Muscle of arm (tissue), 14 donors: ENCODE data around the gene ARSD. TPM values are rescaled to one million over a fixed set of nuclear protein-coding genes. Genes with fewer than 3 reads are reported as not detected.
"Not testable (repeated sequence)": the region's sequence is repeated elsewhere in the genome, so short reads cannot be mapped to it uniquely, and the experiment has no call there.

ENCODE experiments used
- DNase-seq: peaks from one replicate; pipeline ENCODE4 v3.0.0-alpha.2; 2013
- long read RNA-seq, 11 donors: transcript quantifications; one replicate each; lab custom pipeline, GENCODE V29; 2026
- polyA plus RNA-seq, 12 donors: library from polyadenylated mRNA; unstranded; fragments of 120-200 nt; gene quantifications; one replicate each; pipeline ENCODE4 v1.2.1, GENCODE V29; 2013; ENCODE audit not compliant: insufficient read length in 12 of 12

Gene ARSD
- polyA plus RNA-seq, result 10 to 100 TPM in 3 of 12 donors, 1 to 10 TPM in 8, not detected in 1; 8.0 to 15.5 (median 9.3) TPM
- long read RNA-seq, donor 1, full-length matches to known transcripts, result 8 of 8 reads
- long read RNA-seq, donor 1, partial matches to known transcripts, result 0 of 8 reads
- long read RNA-seq, donor 1, other reads (novel, unspliced or antisense), result 0 of 8 reads
- long read RNA-seq, donor 2, full-length matches to known transcripts, result 2 of 2 reads
- long read RNA-seq, donor 2, partial matches to known transcripts, result 0 of 2 reads
- long read RNA-seq, donor 2, other reads (novel, unspliced or antisense), result 0 of 2 reads
- long read RNA-seq, donor 3, result 0 reads
- long read RNA-seq, donor 4, partial matches to known transcripts, result 0 of 1 reads
- long read RNA-seq, donor 4, other reads (novel, unspliced or antisense), result 0 of 1 reads
- long read RNA-seq, donor 5, result 0 reads
- long read RNA-seq, donor 6, result 0 reads
- long read RNA-seq, donor 7, result 0 reads
- long read RNA-seq, donor 8, full-length matches to known transcripts, result 3 of 3 reads
- long read RNA-seq, donor 8, partial matches to known transcripts, result 0 of 3 reads
- long read RNA-seq, donor 8, other reads (novel, unspliced or antisense), result 0 of 3 reads
- long read RNA-seq, donor 9, partial matches to known transcripts, result 0 of 1 reads
- long read RNA-seq, donor 9, other reads (novel, unspliced or antisense), result 0 of 1 reads
- long read RNA-seq, donor 10, full-length matches to known transcripts, result 3 of 3 reads
- long read RNA-seq, donor 10, partial matches to known transcripts, result 0 of 3 reads
- long read RNA-seq, donor 10, other reads (novel, unspliced or antisense), result 0 of 3 reads
- long read RNA-seq, donor 11, partial matches to known transcripts, result 0 of 1 reads
- long read RNA-seq, donor 11, other reads (novel, unspliced or antisense), result 0 of 1 reads

- peak; percentile 81 for DNase-seq
Measured at GRCh38 chrX:2928583-2929434, at the start of gene ARSD. ARSD (minus strand) TSS chrX:2929339; CDS start chrX:2929275, 64 bp downstream.

- DNase-seq, result not testable (repeated sequence)
Measured at GRCh38 chrX:2978639-2979038, 49.5 kb upstream of the ARSD start.

- no peak for DNase-seq
Measured at GRCh38 chrX:2974961-2975360, 45.8 kb upstream of the ARSD start.

- no peak for DNase-seq
Measured at GRCh38 chrX:2972391-2972790, 43.3 kb upstream of the ARSD start.

- no peak for DNase-seq
Measured at GRCh38 chrX:2969021-2969420, 39.9 kb upstream of the ARSD start.

GRCh38 chrX:2967998-2968909 is 39.1 kb upstream of the ARSD start:
- DNase-seq, result peak; percentile 40

- no peak for DNase-seq
Measured at GRCh38 chrX:2967584-2967983, 38.4 kb upstream of the ARSD start.

- no peak for DNase-seq
Measured at GRCh38 chrX:2967012-2967411, 37.9 kb upstream of the ARSD start.

- no peak for DNase-seq
Measured at GRCh38 chrX:2965965-2966364, 36.8 kb upstream of the ARSD start.

- not testable (repeated sequence) for DNase-seq
Measured at GRCh38 chrX:2963992-2964794, 35.1 kb upstream of the ARSD start.

GRCh38 chrX:2963449-2963848 is 34.3 kb upstream of the ARSD start:
- DNase-seq, result not testable (repeated sequence)

GRCh38 chrX:2962381-2962780 is 33.2 kb upstream of the ARSD start:
- DNase-seq, result no peak

GRCh38 chrX:2960861-2961515 is 31.8 kb upstream of the ARSD start:
- DNase-seq, result no peak

GRCh38 chrX:2958199-2958598 is 29.1 kb upstream of the ARSD start:
- no peak for DNase-seq

- no peak for DNase-seq
Measured at GRCh38 chrX:2955838-2956237, 26.7 kb upstream of the ARSD start.

- no peak for DNase-seq
Measured at GRCh38 chrX:2955281-2955680, 26.1 kb upstream of the ARSD start.

GRCh38 chrX:2954541-2954940 is 25.4 kb upstream of the ARSD start:
- no peak for DNase-seq

- not testable (repeated sequence) for DNase-seq
Measured at GRCh38 chrX:2937942-2938341, 8.8 kb upstream of the ARSD start.
